ENCODE measurements around the gene CCDC197.

Gene CCDC197

GRCh38 chr14:93977790-93978581 is 19.1 kb upstream of the CCDC197 start:
- H3K27ac ChIP-seq: peak overlapping the region in 1 of 11 experiments; percentile 37; a peak in 1 of 22 replicates

GRCh38 chr14:93978735-93979134 is 18.4 kb upstream of the CCDC197 start:
- peaks cover 10 to 63% (median 44%) of the 10 kb centered on the region in 11 experiments; a peak in 20 of 22 replicates for H3K27me3 ChIP-seq
- no peaks in the 10 kb centered on the region for H3K36me3 ChIP-seq
- H3K4me2 ChIP-seq: peak overlapping the region in 9 of 11 experiments; percentile 41 to 94 (median 85); a peak in 18 of 22 replicates
- H4K20me1 ChIP-seq: peaks cover 0 to 2% (median 0%) of the 10 kb centered on the region in 11 experiments; a peak in 1 of 22 replicates
- peaks cover 33 to 61% (median 54%) of the 10 kb centered on the region in 10 experiments for H3K4me1 ChIP-seq
- no peak for TF ChIP-seq Cebpa-rat (IDR thresholded peaks at IDR 0.05)
- peak overlapping the region in 1 of 11 experiments; percentile 38; a peak in 2 of 22 replicates for H3K27ac ChIP-seq
- peaks cover 0 to 20% (median 9%) of the 10 kb centered on the region in 11 experiments; a peak in 19 of 22 replicates for H3K9me3 ChIP-seq (replicated peaks in 1 of 11)
- H3K9ac ChIP-seq: no peak overlapping the region; a peak in 1 of 22 replicates
- no peak overlapping the region for H3K4me3 ChIP-seq

More at GRCh38 chr14:93977790-93978581, 19.1 kb upstream of the CCDC197 start:
- H3K9ac ChIP-seq: no peak overlapping the region
- H3K4me3 ChIP-seq: no peak overlapping the region
- H3K4me1 ChIP-seq: peaks cover 33 to 65% (median 56%) of the 10 kb centered on the region in 10 experiments
- peak overlapping the region in 10 of 11 experiments; percentile 78 to 94 (median 86); a peak in 18 of 22 replicates for H3K4me2 ChIP-seq
- peaks cover 0 to 17% (median 9%) of the 10 kb centered on the region in 11 experiments; a peak in 19 of 22 replicates for H3K9me3 ChIP-seq (replicated peaks in 1 of 11)
- no peaks in the 10 kb centered on the region for H3K36me3 ChIP-seq
- TF ChIP-seq Cebpa-rat (IDR thresholded peaks at IDR 0.05): no peak
- H3K27me3 ChIP-seq: peaks cover 10 to 68% (median 49%) of the 10 kb centered on the region in 11 experiments; a peak in 20 of 22 replicates
- no peaks in the 10 kb centered on the region; a peak in 1 of 22 replicates for H4K20me1 ChIP-seq

GRCh38 chr14:93980456-93981201 is 16.5 kb upstream of the CCDC197 start:
- Histone ChIP-seq H3K9ac (no peak overlapping the region), H3K36me3 (no peaks in the 10 kb centered on the region), H4K20me1 (peaks cover 0 to 5% (median 0%) of the 10 kb centered on the region in 11 experiments; a peak in 1 of 22 replicates), H3K4me2 (no peak overlapping the region), H3K4me3 (no peak overlapping the region), H3K4me1 (peaks cover 21 to 43% (median 36%) of the 10 kb centered on the region in 10 experiments), H3K9me3 (replicated peaks in 1 of 11) (peaks cover 0 to 20% (median 9%) of the 10 kb centered on the region in 11 experiments; a peak in 19 of 22 replicates), H3K27me3 (peaks cover 10 to 47% (median 41%) of the 10 kb centered on the region in 11 experiments; a peak in 20 of 22 replicates), H3K27ac (no peak overlapping the region)
- TF ChIP-seq Cebpa-rat (IDR thresholded peaks at IDR 0.05): no peak

GRCh38 chr14:93981316-93982229 is 15.5 kb upstream of the CCDC197 start:
- Histone ChIP-seq H4K20me1 (peaks cover 0 to 5% (median 0%) of the 10 kb centered on the region in 11 experiments; a peak in 1 of 22 replicates), H3K9ac (no peak overlapping the region), H3K4me1 (peaks cover 12 to 34% (median 27%) of the 10 kb centered on the region in 10 experiments), H3K27me3 (peaks cover 10 to 47% (median 42%) of the 10 kb centered on the region in 11 experiments; a peak in 20 of 22 replicates), H3K9me3 (replicated peaks in 1 of 11) (peaks cover 0 to 20% (median 9%) of the 10 kb centered on the region in 11 experiments; a peak in 19 of 22 replicates), H3K27ac (no peak overlapping the region), H3K4me2 (no peak overlapping the region), H3K36me3 (no peaks in the 10 kb centered on the region), H3K4me3 (no peak overlapping the region)
- no peak for TF ChIP-seq Cebpa-rat (IDR thresholded peaks at IDR 0.05)

GRCh38 chr14:93982230-93983007 is 14.7 kb upstream of the CCDC197 start:
- TF ChIP-seq Cebpa-rat (IDR thresholded peaks at IDR 0.05): no peak
- Histone ChIP-seq H3K4me1 (peaks cover 12 to 25% (median 18%) of the 10 kb centered on the region in 10 experiments), H3K4me3 (no peak overlapping the region), H3K4me2 (peak overlapping the region in 2 of 11 experiments; percentile 9 to 21; a peak in 2 of 22 replicates), H3K36me3 (no peaks in the 10 kb centered on the region), H3K27ac (no peak overlapping the region), H3K9ac (no peak overlapping the region), H3K27me3 (peaks cover 10 to 50% (median 44%) of the 10 kb centered on the region in 11 experiments; a peak in 20 of 22 replicates), H3K9me3 (replicated peaks in 1 of 11) (peaks cover 0 to 18% (median 9%) of the 10 kb centered on the region in 11 experiments; a peak in 19 of 22 replicates), H4K20me1 (peaks cover 0 to 13% (median 0%) of the 10 kb centered on the region in 11 experiments; a peak in 2 of 22 replicates)

- no peak overlapping the region for H3K4me3 ChIP-seq
- no peak overlapping the region for H3K27ac ChIP-seq
- H3K4me1 ChIP-seq: peaks cover under 1 to 10% (median 3%) of the 10 kb centered on the region in 10 experiments; a peak in 16 of 20 replicates
- peaks cover 0 to 14% (median 0%) of the 10 kb centered on the region in 11 experiments; a peak in 2 of 22 replicates for H4K20me1 ChIP-seq
- H3K27me3 ChIP-seq: peaks cover 10 to 45% (median 38%) of the 10 kb centered on the region in 11 experiments; a peak in 20 of 22 replicates
- no peak for TF ChIP-seq Cebpa-rat (IDR thresholded peaks at IDR 0.05)
- no peak overlapping the region for H3K9ac ChIP-seq
- H3K9me3 ChIP-seq (replicated peaks in 1 of 11): peaks cover 0 to 10% (median 0%) of the 10 kb centered on the region in 11 experiments; a peak in 3 of 22 replicates
- no peaks in the 10 kb centered on the region for H3K36me3 ChIP-seq
- H3K4me2 ChIP-seq: no peak overlapping the region
Observed at GRCh38 chr14:93984070-93984469, 13.0 kb upstream of the CCDC197 start.

- Histone ChIP-seq H3K36me3 (no peaks in the 10 kb centered on the region), H3K9me3 (replicated peaks in 1 of 11) (peaks cover 0 to 10% (median 0%) of the 10 kb centered on the region in 11 experiments; a peak in 3 of 22 replicates), H3K27me3 (peaks cover 8 to 36% (median 29%) of the 10 kb centered on the region in 11 experiments; a peak in 20 of 22 replicates), H3K27ac (no peak overlapping the region), H3K4me2 (no peak overlapping the region), H3K4me1 (peaks cover 0 to 19% (median 5%) of the 10 kb centered on the region in 10 experiments; a peak in 7 of 20 replicates), H3K9ac (no peak overlapping the region), H4K20me1 (peaks cover 0 to 14% (median 0%) of the 10 kb centered on the region in 11 experiments; a peak in 2 of 22 replicates), H3K4me3 (no peak overlapping the region)
- TF ChIP-seq Cebpa-rat (IDR thresholded peaks at IDR 0.05): no peak
Observed at GRCh38 chr14:93984987-93985410, 12.1 kb upstream of the CCDC197 start.
